HG03565 (cell line): Measurements from ENCODE around the gene ANKRD30A.
"Not testable (repeated sequence)": the region's sequence is repeated elsewhere in the genome, so short reads cannot be mapped to it uniquely, and the experiment has no call there.

ENCODE experiments used
- ATAC-seq: cut with Tn5 transposase; IDR thresholded peaks from one replicate; pipeline ENCODE4 v1.9.1; 2021; ENCODE audit warnings: mild to moderate bottlenecking, moderate library complexity; ENCODE audit not compliant: unreplicated experiment

The ANKRD30A gene

DNA sequence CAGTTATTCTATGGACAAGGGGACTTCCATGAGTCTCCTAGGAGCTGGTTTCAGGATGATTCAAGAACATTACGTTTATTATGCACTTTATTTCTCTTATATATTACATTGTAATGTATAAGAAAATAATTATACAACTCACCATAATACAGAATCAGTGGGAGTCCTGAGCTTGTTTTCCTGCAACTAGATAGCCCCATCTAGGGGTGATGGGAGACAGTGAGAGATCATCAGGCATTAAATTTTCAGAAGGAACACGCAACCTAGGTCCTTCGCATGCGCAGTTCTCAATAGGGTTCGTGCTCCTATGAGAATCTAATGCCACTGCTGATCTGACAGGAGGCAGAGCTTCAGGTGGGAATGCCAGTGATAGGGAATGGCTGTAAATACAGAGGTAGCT lies 137.9 kb downstream of the ANKRD30A start:
- ATAC-seq, result no peak

GRCh38 chr10:37268266-37268665 lies 142.9 kb downstream of the ANKRD30A start:
- ATAC-seq, result no peak

DNA sequence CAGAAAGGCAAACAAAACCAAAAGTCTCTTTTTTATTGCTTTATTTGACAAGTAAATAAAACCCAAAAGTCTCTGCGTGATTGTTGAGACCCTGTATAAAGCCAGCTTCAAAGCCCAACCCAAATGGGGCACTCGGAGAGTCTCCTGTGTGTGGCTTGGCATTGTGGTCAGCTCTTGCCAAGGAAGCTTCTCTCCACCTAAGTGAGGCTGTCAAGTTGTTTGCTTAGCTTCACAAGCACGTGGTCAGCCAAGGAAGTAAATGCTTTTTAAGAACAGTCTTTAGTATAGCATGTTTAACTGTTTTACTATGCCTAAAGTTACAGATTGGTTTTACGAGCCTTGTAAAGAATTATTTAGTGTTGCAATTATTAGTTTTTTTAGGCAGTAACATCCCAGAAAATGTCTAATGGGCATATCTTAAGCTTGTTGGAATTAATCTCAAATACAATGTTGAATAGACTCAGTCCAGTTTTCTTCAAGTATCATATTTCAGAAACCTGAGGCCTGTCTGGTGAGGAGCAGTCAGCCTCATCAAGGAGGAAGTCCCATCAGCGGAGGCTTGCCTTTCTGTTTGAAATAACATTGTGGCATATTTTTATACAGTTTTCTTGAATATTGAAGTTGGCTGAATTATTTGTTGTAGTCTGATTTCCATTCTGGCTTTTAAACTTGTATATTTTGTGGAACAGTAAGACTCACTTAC lies 144.3 kb downstream of the ANKRD30A start:
- ATAC-seq, result no peak

DNA sequence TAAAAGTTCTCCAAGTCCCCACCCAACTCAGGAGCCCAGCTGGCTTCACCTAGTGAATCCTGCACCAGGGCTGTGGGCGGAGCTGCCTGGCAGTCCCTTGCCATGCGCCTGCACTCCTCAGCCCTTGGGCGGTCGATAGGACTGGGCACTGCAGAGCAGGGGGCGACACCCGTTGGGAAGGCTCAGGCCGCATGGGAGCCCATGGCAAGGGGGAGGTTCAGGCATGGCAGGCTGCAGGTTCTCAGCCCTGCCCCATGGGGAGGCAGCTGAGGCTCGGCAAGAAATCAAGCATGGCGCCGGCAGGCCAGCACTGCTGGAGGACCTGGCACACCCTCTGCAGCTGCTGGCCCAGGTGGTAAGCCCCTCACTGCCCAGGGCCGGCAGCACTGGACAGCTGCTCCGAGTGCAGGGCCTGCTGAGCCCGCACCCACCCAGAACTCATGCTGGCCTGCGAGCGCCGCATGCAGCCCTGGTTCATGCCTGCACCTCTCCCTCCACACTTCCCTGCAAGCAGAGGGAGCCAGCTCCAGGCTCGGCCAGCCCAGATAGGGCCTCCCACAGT lies 149.9 kb downstream of the ANKRD30A start:
- ATAC-seq, result no peak

- ATAC-seq, result no peak
These were observed 159.7 kb downstream of the ANKRD30A start for GRCh38 chr10:37285063-37285462.

DNA sequence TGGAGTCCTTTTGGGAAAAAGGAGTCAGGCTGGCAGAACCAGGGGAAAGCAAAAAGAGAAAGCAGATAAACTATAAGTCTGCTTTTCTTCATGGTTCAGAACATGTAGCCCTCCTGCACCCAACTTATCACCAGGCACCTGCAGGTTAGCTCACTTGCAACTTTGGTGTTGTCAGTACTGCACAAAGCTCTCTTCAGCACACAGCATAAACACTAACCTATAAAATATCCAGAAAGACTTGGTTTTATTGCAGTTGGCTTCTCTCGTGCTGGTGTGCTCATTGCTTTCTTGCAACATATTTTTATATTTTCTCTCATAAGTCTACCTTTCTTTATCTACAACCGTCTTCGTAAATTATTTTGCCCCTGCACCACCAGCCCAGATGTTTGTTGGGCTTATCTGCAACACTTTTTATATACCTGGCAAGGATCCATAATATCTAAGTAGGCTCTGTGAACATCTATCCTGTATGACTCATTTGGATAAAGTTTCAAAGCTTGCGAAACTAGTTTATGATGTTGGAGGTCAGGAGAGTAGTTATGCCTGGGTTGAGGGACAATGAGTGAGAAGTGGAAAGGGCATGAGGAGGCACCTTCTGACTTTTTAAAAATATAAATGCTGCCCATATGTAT lies 164.6 kb downstream of the ANKRD30A start:
- ATAC-seq, result no peak

DNA sequence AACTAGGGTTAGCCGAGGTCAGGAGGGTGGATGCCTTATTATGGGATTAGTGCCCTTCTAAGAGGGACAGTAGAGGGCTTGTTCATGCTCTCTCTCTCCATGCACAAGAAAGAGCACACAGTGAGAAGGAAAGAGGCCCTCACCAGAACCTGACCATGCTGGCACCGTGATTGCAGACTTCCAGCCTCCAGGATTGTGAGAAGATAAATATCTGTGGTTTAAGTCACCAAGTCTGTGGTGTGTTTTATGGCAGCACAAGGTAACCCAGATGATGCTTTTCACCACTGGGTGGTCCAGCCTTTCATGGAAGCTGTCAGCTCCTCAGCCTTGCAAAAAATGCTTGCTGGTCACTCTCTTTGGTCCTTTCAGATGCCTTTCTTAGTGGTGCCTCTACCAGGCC lies 175.9 kb downstream of the ANKRD30A start:
- no peak for ATAC-seq

GRCh38 chr10:37304036-37304435 lies 178.6 kb downstream of the ANKRD30A start:
- ATAC-seq, result no peak

DNA sequence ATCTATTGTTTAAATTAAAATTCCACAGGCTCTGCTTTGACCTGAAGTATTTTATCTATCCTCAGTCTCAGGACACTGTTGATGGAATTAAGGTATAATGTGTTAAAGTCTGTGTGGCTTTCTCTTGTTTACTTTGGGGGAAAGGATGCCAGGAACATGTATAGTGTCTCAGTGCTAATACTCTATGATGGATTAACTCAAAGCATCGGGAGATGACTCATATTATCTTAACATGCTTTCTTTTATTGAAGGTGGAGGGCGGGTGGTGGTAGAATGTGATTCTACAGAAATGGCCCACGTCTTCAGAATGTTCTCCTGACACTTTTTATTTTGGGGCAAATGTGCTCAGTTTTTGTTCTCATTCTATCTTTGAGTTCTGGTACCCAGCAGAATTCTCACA lies 189.0 kb downstream of the ANKRD30A start:
- no peak for ATAC-seq

GRCh38 chr10:37314862-37315261 lies 189.5 kb downstream of the ANKRD30A start:
- ATAC-seq, result no peak

DNA sequence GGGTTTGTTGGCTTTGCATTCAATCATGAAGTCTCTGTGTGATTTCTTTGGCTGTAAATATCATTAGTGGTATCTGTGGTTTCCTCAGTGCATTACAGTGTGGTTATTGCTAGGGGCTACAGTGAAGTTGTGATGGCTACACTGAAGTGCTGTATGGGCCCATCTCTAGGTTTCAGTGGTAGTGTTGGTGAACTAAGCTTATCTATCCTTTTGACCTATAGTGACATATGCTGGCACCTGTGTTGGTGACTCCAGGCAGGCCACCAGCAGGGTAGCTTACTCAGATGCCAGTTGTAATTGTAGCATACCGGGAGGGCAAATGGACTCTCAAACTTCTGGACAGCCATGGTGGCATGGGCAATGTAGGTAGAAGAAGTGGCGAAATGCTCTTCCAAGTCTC lies 219.0 kb downstream of the ANKRD30A start:
- no peak for ATAC-seq

DNA sequence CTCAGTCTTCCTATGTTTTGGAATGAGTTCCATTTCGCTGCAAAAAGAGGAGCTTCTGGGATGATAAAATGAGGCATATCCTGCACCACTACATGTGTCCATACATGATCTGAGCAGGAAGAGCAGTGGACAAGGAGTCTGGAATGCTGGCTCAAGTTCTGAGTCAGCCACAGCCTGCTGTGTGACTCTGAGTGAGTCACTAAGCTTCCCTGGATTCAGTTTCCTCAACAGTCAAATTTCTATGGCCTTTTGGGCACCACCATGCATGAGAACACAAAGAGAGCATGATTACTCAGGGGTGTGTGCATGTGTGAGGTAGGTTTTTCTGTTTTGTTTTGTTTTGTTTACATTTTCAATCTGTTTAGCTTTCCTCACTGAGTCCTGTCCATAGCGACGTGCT lies 254.6 kb downstream of the ANKRD30A start:
- no peak for ATAC-seq

- ATAC-seq, result no peak
These were observed 255.9 kb downstream of the ANKRD30A start for GRCh38 chr10:37381271-37381670.

GRCh38 chr10:37384923-37385322 lies 259.5 kb downstream of the ANKRD30A start:
- no peak for ATAC-seq

DNA sequence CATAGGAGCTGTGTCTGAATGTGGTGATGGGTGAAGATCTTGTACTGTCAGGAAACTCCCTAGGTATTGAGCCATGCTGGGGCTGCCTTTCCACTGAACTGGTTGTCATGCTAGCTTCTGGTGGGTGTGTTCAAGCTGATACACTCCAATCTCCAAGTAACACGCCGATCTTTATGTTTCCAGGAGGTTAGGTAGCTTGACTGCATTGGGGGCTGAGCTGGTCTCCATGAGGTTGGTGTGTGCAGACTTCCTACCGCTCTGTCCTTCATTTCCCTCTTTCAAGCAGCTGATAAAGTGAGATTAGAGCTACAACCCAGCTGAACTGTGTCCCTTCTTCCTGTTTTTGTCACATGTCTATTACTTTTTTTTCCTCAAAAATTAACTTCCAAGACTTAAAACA lies 265.5 kb downstream of the ANKRD30A start:
- ATAC-seq, result no peak

GRCh38 chr10:37400774-37401173 lies 275.4 kb downstream of the ANKRD30A start:
- not testable (repeated sequence) for ATAC-seq

DNA sequence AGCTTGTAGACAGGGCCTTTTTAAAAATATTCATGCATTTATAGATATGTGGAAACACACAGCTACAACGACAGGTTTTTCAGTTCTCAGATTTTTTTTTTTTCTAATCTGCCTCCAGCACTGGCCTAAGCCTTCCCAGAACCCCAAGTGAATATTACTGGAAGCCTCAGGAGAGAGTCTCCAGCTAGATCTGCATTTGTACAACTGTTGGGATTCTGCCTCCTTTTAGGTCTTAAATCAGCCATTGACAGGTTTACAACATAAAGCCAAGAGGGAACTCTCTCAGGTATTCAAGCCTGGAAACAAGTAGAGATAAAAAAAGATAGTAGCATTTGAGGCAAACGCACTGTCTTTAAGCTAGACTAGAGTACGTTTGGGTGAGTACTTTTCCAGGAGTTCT lies 275.8 kb downstream of the ANKRD30A start:
- no peak for ATAC-seq

DNA sequence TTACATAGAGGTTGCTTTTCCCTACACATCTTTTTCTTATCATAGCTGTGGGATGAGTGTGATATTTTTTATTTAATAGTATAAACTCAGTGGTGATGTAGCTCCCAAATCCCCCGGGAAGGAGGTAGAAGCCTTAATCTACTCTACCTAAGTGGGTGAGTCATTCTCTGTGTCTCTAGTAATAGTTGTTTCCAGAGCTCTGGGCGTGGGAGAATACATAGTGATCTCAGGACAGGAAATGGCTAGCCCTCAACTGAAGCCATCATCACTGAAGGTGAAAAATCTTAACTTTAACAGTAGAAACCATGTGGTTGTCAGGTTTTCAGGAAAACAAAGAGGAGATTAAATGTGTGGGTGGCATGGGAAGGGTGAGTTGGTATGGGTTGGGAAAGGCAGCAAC lies 278.4 kb downstream of the ANKRD30A start:
- ATAC-seq, result no peak
